ENCODE measurements around the gene CCDC127.
"Not testable (repeated sequence)": the region's sequence is repeated elsewhere in the genome, so short reads cannot be mapped to it uniquely, and the experiment has no call there.

The CCDC127 gene

DNA sequence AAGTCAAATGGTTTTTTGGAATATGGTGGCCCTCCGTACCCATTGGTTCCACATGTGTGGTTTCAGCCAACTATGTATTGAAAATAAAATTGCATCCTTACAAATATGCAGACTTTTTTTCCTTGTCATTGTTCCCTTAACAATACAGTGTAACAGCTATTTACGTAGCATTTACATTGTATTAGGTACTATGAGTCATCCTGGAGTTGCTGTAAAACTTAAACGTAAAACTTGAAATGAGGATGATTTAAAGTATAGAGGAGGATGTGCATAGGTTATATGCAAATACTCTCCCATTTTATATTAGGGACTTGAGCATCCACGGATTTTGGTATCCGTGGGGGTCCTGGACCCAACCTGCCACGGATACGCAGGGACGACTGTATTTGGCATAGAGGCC, 16.5 kb upstream of the CCDC127 start:
- DNase-seq (ENCODE audit: low spot score), result no peak
- FAIRE-seq, result no peak

DNA sequence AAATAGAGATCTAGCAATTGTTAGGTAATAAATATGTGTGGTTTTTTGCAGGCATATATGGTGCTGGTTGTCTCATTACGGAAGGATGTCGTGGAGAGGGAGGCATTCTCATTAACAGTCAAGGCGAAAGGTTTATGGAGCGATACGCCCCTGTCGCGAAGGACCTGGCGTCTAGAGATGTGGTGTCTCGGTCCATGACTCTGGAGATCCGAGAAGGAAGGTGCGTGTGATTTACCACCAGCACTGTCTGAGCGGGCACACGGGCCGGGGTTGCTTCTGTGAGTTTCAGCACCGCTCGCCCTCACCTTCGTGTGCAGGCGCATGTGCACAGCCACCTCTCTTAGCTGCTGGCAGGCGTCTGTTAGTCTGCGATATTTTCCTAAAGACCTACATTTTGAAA, 15.5 kb upstream of the CCDC127 start:
- not testable (repeated sequence) for DNase-seq (ENCODE audit: low spot score); FAIRE-seq

DNA sequence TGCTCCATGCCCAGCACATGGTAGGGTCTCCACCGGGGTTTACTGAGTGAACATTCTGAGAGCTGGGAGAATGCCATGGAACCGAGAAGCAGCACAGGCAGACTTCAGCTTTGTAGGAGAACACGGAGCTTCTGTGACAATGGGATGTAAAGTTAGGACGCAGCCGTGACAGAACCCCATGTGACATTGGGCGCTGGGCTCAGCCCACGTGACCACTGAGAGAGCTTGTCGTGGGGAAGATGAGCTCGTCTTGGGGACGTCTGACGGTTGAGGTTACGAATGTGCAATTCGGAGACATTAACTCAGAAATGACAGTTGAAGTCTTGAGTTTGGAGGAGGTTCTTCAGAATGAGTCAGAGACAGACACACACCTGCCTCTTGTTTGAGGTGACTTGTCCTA, 13.7 kb upstream of the CCDC127 start:
- DNase-seq (ENCODE audit: low spot score), result no peak
- no peak for FAIRE-seq

DNA sequence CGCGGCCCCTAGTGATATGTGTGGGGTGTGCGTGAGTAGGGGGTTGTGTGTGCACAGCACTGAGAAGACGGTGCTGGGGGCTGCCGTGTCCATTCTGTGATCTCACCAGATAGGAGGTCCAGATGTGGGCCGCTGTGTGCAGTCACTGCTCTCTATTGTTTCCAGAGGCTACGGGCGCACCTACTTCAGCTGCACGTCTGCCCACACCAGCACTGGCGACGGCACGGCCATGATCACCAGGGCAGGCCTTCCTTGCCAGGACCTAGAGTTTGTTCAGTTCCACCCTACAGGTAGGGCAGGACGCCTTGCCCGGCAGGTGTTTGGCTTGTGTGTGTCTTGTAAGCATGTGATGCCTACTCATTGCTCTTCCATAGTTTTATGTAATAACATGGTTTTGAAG, 12.8 kb upstream of the CCDC127 start:
- FAIRE-seq, result no peak
- no peak for DNase-seq (ENCODE audit: low spot score)

DNA sequence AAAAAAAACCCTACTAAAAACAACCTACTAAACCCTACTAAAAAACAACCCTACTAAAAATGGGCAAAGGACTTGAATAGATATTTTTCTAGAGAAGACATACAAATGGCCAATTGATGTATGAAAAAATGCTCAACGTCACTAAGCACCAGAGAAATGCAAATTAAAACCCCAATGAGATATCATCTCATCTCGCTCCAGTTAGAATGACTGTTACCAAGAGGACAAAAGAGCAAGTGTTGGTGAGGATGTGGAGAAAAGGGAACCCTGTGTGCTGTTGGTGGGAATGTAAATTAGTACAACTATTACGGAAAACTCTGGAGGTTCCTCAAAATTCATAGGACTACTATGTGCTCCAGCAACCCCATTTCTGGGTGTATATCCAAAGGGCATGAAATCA, 10.9 kb upstream of the CCDC127 start:
- no peak for FAIRE-seq
- no peak for DNase-seq (ENCODE audit: low spot score)

DNA sequence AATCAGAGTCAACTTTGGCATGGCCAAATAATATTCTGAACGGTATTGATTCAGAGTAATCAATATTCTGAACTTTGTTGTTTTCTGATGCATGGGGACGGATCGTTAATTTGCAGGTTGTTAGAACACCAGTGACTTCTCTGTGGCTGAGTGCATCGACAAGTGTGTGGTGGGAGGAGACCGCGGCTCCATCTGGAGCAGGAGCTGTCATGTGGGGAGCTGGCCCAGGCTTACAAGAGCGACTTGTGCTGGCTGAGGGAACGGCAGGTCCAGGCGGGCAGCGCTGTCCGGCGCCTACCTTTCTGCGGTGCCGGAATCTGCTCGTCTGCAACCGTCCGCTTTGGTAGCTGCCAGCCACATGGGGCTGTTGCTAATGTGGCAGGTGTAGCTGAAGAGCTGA, 9.4 kb upstream of the CCDC127 start:
- DNase-seq (ENCODE audit: low spot score), result not testable (repeated sequence)

DNA sequence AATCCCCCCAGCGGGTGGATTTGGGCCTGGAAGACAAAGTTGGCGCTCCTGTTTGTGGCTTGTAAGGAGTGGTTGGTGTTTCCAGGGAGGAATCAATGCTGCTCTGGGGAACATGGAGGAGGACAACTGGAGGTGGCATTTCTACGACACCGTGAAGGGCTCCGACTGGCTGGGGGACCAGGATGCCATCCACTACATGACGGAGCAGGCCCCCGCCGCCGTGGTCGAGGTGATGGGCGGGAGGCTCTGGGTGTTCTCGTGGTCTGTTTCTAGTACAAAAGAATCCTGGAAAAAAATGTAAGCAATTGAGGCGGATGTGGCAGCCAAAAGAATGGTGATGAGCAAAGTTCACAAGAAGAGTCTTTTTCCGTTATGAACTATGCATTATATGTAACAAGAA, 7.4 kb upstream of the CCDC127 start:
- no peak for DNase-seq (ENCODE audit: low spot score)
- no peak for FAIRE-seq

More for the DNA sequence above, 9.4 kb upstream of the CCDC127 start:
- not testable (repeated sequence) for FAIRE-seq

DNA sequence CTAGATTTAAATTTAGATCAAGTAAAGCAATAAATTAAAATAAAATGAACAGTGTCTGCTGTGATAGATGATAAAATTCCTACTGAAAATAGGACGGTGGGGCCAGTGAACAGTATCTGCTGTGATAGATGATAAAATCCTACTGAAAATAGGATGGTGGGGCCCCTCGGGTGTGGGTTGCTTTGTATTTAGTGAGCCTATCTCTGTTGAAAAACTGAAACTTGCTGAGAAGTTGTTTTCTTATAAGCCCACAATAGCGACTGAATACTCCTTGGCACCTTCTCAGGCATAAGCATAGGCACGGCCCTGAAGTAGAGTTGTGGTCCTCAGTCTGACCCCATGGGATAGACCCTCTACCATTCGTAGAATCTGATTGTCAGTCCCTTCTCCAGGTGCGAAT, 5.8 kb upstream of the CCDC127 start:
- FAIRE-seq (no peak), DNase-seq (ENCODE audit: low spot score) (no peak)

DNA sequence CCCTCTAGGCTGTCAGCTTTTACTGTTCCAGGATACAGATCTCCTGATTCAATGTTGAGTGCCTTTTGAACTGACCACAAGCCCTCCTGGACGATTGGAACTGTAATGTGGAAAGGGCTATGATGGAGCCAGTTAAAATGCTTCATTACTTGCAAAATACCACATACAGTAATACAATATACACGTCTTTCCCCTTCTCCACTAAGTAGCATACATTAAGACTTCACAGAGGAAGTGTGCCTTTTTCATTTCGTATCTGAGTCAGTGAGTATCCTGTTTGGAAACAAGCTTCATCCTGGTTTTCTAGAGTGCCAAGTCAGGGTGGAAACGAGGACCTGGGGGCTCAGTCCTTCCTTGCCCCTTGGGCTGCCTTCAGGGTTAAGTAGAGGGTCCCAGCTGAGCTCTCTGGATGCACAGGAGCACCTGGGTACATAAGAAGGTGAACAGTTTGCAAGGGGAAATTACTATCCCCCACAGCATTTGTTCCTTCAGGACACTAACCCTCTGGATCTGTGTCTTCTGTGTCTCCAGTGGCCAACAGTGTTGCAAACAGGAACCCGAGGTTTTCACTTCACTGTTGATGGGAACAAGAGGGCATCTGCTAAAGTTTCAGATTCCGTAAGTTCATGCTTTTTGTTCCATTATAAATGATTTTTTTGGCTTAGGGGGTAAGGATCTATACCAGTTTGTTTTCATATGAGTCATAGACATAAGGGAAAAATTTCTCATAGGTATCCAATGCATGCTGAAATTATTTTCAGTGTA, 5.2 kb upstream of the CCDC127 start:
- not testable (repeated sequence) for DNase-seq (ENCODE audit: low spot score); FAIRE-seq

DNA sequence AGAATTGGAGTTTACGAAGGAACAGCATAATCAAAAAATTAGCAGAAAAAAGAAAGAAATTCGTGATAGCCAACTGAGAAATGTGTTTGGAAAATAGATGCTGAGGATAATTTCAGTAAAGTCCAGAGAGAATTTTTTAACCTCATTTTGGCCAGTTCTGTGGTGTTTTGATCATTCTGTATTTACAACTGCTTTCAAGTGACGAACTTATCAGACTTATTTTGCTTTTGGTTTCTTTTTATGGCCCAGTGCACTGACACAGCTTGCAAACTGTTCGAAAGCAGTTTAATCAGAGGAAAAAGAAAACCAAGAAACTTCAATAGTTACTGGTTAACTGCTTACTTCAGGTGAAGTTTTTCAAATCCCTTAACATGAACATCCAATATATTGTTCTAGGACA, 2.0 kb upstream of the CCDC127 start:
- FAIRE-seq (no peak), DNase-seq (ENCODE audit: low spot score) (no peak)

DNA sequence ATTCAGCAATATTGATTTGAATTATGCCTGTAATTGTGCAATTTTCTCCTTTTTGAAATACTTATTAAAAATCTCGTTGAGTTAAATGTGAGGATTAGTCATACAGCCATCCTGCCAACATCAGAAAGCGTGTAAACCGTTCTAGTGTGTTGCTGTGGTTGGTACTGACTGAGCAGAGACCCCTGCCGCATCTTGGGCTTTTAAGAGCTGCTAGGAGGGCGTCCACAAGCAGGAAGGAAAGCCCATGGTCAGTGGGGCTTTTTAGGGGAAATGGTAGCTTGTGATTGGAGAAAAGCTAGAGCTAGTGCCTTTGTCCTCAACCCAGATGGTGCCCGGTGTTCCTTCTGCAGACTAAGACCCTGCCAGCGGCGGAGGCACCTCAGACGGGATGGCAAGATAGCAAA, 1.5 kb upstream of the CCDC127 start:
- DNase-seq (ENCODE audit: low spot score) (peak; percentile 32), FAIRE-seq (no peak)

DNA sequence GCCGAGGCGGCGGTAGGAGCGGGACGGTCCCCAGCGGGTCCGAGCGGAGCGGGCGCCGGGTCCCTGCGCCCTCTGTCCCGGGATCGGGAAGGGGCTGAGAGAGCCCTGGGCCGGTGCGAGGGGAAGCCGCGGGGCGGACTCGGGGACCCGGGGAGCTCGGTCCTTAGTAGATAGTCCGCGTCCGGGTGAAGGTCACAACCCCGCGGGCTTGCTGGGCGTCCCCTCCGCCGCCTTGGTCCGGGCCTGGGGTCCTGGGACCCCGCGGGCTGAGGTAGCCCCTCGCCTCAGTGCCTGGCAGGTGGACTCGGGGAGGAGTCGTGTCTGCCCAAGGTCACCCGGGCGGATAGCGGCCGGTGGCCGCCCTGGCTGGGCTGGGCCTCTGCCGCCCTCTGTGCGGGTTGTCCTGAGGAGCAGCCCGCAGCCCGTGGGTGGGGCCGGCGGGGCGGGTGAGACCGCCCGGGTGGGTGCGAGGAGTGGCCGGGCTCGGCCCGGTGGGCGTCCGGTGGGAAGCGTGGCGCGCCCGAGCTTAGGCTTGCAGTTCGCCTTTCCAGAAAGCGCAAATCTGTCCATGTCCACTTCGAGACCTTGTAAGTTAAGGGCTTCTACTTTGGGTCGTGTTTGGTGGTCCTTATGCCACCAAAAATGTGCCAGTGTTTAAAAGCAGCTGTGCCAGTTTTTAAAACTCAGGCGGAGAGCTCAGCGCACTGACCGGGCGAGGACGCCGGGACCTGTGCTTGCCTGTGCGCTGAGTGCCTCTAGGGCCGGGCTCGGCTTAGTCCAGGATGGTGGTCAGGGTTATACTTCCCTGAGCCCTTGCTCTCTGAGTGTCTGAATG, 721 bp upstream of the CCDC127 start:
- DNase-seq (ENCODE audit: low spot score) (peak; percentile 30), FAIRE-seq (no peak)

DNA sequence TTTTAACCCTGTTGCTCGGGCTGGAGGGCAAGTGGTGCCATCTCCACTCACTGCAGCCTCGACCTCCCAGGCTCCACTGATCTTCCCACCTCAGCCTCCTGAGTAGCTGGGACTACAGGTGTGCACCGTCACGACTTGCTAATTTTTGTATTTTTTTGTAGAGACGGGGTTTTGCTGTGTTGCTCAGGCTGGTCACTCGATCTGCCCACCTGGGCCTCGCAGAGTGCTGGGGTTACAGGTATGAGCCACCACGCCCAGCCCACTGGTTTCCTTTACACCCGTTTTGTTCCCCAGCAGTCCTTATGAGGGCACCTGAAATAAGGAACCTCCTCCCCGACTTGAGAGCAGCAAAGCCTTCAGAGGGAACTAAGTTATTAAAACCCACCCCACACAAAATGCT, 1.9 kb downstream of the CCDC127 start:
- DNase-seq (ENCODE audit: low spot score), result not testable (repeated sequence)

DNA sequence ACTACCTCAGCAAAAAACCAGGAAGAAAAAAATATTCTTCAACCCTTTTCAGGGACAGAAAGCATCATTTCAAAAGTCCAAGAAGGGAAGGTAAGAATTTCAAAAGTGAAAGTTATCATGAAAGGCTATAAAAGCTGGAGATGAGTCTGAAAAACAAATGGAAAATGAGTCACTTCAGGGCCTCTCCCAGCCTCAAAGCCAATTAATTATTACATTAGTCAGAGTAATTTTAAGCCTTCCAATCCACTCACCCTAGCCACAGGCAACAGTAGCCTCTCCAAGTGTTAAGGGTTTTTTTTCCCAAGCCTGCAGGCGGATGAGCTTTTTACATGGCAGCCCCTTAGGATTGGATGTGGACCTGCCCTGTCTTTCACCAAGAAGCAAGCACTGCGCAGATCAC, 2.7 kb downstream of the CCDC127 start:
- peak; percentile 93 for FAIRE-seq

More for the DNA sequence above, 1.9 kb downstream of the CCDC127 start:
- not testable (repeated sequence) for FAIRE-seq

DNA sequence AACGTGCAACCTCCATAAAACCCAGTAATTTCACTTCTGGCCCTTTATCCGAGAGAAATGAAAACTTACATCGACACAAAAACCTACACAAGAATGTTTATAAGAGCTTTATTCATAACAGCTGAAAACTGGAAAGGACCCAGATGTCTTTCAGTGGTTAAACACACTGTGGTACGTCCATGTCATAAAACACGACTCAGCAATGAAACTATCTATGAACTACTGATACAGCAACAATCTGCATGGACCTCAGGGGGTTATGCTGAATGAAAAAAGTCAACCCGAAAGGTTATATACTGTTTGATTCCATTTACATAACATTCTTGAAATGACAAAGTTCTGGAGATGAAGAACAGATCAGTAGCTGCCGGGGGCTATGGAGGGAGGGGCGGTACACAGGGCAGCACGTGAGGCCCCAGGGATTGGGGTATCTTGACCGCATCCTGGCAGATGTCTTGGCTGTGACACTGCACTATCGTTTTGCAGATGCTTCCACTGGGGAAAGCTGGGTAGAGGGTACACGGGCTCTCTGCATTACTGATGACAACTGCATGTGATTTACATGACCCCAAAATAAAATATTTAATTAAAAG, 4.1 kb downstream of the CCDC127 start:
- FAIRE-seq (no peak), DNase-seq (ENCODE audit: low spot score) (no peak)

More for the DNA sequence above, 2.7 kb downstream of the CCDC127 start:
- DNase-seq (ENCODE audit: low spot score), result peak; percentile 56

DNA sequence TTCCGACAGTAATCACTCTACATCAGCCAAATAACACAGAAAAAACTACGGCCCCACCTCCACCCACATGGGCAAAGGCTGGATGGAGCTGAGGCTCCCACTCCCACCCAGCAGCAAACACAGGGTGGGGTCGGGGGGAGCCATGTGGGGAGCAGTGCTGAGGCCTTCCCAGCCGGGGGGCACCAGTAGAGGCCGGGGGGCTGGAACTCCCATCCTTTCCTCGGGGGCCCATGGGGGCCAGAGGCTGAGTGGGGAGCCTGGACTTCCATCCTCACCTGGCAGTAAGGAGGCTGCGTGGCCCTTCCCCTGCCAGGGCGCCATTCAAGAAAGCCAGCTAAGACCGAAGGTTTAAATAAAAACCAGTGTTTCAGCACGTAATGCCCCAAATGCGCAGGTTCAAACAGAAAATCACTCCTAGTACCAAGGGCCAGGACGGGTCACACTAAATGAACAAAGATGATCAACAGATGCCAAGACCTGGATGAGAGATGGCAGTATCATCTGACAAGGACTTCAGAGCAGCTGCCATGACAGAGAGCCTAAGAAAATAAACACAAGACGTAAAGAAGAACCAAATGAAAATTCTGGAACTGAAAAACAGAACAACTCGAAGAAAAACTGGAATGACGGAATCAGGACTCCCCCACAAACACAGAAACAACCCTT, 9.4 kb downstream of the CCDC127 start:
- no peak for FAIRE-seq

DNA sequence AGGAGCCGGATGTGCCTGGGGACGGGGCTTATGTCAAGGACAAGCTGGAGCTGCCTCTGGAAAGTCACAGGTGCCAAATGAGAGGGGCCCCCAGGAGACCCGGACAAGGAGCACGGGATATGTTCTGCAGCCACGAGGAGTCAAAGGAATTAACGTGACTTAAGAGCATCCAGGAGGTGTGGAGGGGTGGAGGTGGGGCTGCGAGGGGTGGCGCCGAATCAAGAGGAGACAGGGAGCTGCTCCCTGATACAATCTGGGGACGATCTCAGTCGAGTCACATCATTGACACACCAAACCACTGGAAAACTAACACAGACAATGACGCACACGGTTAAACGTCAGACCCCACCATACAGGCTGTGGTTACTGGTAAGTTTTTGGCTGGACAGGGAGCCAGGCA, 10.4 kb downstream of the CCDC127 start:
- FAIRE-seq, result no peak

More for the DNA sequence above, 9.4 kb downstream of the CCDC127 start:
- no peak for DNase-seq (ENCODE audit: low spot score)

DNA sequence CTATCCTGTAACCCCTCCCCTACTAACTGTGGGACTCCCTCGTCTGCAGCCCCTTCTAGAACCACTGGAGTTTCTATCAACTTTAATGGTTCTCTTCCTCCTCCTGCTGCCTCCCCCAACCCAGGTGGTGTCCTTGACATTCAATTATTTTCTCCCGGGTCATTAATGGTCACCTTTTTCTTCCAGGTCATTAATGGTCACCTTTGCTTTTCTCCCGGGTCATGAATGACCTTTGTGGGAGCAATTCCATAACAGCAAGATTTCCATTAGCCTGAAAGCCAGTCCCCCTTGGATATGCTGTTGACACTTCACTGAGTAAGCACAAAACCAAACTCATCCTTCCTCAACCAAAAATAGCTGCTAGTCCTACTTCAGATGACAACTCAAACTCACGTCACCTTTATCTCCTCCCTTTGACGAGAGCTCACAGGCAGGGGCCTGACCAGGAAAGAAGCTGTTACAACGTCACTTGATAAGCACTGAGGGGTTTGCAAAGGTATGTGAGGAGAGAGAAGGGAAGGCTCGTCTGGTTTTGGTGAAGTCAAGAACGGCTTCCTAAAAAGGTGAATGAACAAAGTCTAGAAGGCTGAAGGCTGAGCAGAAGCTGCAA, 10.9 kb downstream of the CCDC127 start:
- DNase-seq (ENCODE audit: low spot score) (no peak), FAIRE-seq (no peak)

More for the DNA sequence above, 10.4 kb downstream of the CCDC127 start:
- DNase-seq (ENCODE audit: low spot score), result no peak

DNA sequence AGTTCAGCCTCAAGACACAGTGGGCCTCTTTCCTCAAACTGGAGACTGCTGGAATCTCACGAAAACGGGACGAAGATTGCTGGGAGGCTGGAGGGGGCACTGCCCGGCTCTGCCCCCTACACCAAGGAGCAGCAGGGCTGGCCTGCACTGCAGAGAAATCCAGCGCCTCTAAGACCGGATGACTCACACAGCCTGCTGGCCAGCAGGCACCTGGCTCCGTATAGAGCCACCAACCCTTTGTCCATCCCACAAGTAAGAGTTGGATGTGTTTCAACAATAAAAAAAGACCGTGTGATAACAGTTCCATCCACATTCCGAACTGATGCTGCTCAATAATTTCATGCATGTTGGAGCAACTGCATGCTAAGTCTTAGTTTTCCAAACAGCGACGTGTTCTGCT, 11.5 kb downstream of the CCDC127 start:
- FAIRE-seq (no peak), DNase-seq (ENCODE audit: low spot score) (no peak)

DNA sequence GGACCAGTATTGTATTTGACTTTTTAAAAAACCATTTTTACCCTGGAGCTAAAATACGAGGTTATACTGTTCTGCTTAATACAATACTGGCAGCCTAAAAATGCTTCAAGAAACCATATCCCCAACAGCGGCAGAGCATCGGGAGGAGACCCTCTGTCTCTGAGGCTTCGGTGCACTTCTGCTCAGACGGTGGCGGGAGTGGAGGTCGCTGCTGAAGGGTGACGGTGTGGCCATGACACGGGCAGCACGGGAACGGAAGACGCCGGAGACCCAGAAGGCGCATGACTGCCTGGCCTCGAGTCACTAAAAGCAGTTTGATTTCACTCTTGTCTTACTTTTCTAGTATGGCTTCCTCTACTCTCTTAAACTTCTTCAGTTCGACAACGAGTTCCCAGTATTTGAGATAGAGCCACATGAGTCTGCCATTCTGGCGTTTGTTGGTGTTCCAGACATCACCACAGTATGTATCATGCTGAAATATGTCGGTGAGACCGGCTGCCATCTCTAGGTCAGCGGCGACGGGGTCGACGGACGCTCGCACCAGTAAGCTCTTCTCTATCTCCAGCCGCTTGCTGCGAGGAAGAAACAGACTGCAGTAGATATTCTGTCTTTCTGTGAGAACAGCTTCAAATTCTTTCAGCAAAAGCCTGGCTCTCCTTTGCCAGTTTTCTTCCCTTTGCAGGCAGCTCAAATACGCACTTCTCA, 12.8 kb downstream of the CCDC127 start:
- no peak for DNase-seq (ENCODE audit: low spot score)
- no peak for FAIRE-seq
